Activated CD4-positive, alpha-beta T cell treated with anti-CD3 and anti-CD28 coated beads for 36 hours (primary cell): Measurements from ENCODE around the gene RASD2. TPM values are rescaled to one million over a fixed set of nuclear protein-coding genes. Genes with fewer than 3 reads are reported as not detected.
A peak's percentile ranks its signal among the peaks of the same experiment; 100 is the strongest.

ENCODE experiments used
- ATAC-seq: fragments of 200-7000 bp; cut with Tn5 transposase; one replicate; pipeline ENCODE4 v1.10.0; 2021; ENCODE audit warnings: mild to moderate bottlenecking, moderate library complexity
- CTCF ChIA-PET: fragments of 350-600 bp; sonication (Branson Sonifier 250); formaldehyde crosslinking; loops from one replicate; lab custom pipeline; 2021; ENCODE audit warnings: antibody characterized with exemption; lab: Charles Lee
- POLR2A ChIA-PET: fragments of 350-600 bp; sonication (Branson Sonifier 250); formaldehyde crosslinking; loops from one replicate; lab custom pipeline; 2021; ENCODE audit warnings: antibody characterized with exemption, inconsistent platforms; lab: Charles Lee
- DNase-seq: peaks from one replicate; pipeline ENCODE4 v3.0.0-alpha.2; 2020
- H3K27ac Mint-ChIP-seq: one replicate; pipeline ENCODE4 v1.8.0; 2021; ENCODE audit warnings: mixed read lengths
- H3K27me3 Mint-ChIP-seq: one replicate; pipeline ENCODE4 v1.8.0; 2021; ENCODE audit warnings: mixed read lengths
- H3K36me3 Mint-ChIP-seq: one replicate; pipeline ENCODE4 v1.8.0; 2021; ENCODE audit warnings: low read depth, mixed read lengths
- H3K4me1 Mint-ChIP-seq: one replicate; pipeline ENCODE4 v1.8.0; 2021; ENCODE audit warnings: mixed read lengths
- H3K4me3 Mint-ChIP-seq: one replicate; pipeline ENCODE4 v1.8.0; 2021; ENCODE audit warnings: mild to moderate bottlenecking, moderate library complexity, mixed read lengths
- H3K9me3 Mint-ChIP-seq: one replicate; pipeline ENCODE4 v1.8.0; 2021; ENCODE audit warnings: low read depth, mixed read lengths
- intact Hi-C, 2 experiments: fragments of 100-400 bp; cut with DNase I in 1 of 2; cut with micrococcal nuclease in 1 of 2; formaldehyde crosslinking; loops; one replicate each; pipeline versions ENCODE4 v1.14.2 to v1.15.1; 2022 to 2024; cut with DNase I, micrococcal nuclease
- total RNA-seq, 2 experiments: library from RNA; stranded (reverse); gene quantifications; one replicate each; pipeline ENCODE4 v1.2.3, GENCODE V29; 2021

RASD2 gene
- total RNA-seq, 2 experiments from 2014 or later, result 0.09 TPM

- Mint-ChIP-seq H3K4me3 (no peak overlapping the region), H3K9me3 (no peaks in the 10 kb centered on the region), H3K36me3 (no peaks in the 10 kb centered on the region), H3K4me1 (peaks cover 12% of the 10 kb centered on the region), H3K27me3 (no peaks in the 10 kb centered on the region), H3K27ac (peak overlapping the region; percentile 20)
- intact Hi-C loops, result loop anchor here in 1 of 2 experiments (1.0 to 5.0 kb wide), 2 partner anchors 13 to 251 kb away; partner anchors contain the start of gene RASD2
- DNase-seq, result no peak
- ATAC-seq, result no peak
- CTCF ChIA-PET, result interaction anchor here (0.7 to 1.3 kb wide), 7 partner anchors 8 to 513 kb away, joined by 3 to 5 read pairs (median 3); partner anchors contain the start of gene TOM1
- POLR2A ChIA-PET, result interaction anchor here (0.8 kb wide), 1 partner anchor 661 kb away, joined by 3 read pairs; no protein-coding TSS in a partner anchor
These were observed 12.2 kb downstream of the RASD2 start for GRCh38 chr22:35552846-35553245.

GRCh38 chr22:35553341-35553740 lies 12.7 kb downstream of the RASD2 start:
- intact Hi-C loops, result loop anchor here in 1 of 2 experiments (5.0 kb wide), 1 partner anchor 251 kb away; no protein-coding TSS in a partner anchor
- H3K36me3 Mint-ChIP-seq, result no peaks in the 10 kb centered on the region

GRCh38 chr22:35554297-35554845 lies 13.7 kb downstream of the RASD2 start:
- Mint-ChIP-seq H3K27me3 (peaks cover 2% of the 10 kb centered on the region), H3K4me3 (no peak overlapping the region), H3K9me3 (no peaks in the 10 kb centered on the region), H3K4me1 (peaks cover 12% of the 10 kb centered on the region), H3K27ac (no peak overlapping the region), H3K36me3 (no peaks in the 10 kb centered on the region)
- CTCF ChIA-PET, result interaction anchor here (0.5 kb wide), 1 partner anchor 995 kb away, joined by 3 read pairs; no protein-coding TSS in a partner anchor
- ATAC-seq, result no peak
- POLR2A ChIA-PET, result no interaction called here
- no peak for DNase-seq
- intact Hi-C loops, result loop anchor here in 1 of 2 experiments (5.0 kb wide), 1 partner anchor 252 kb away; no protein-coding TSS in a partner anchor

More at GRCh38 chr22:35553341-35553740, 12.7 kb downstream of the RASD2 start:
- H3K9me3 Mint-ChIP-seq, result no peaks in the 10 kb centered on the region
- H3K4me3 Mint-ChIP-seq, result no peak overlapping the region
- H3K27ac Mint-ChIP-seq, result no peak overlapping the region
- ATAC-seq (no peak), DNase-seq (no peak)
- POLR2A ChIA-PET, result no interaction called here
- peaks cover 2% of the 10 kb centered on the region for H3K27me3 Mint-ChIP-seq
- CTCF ChIA-PET, result interaction anchor here (1.0 kb wide), 2 partner anchors 30 to 512 kb away, joined by 3 read pairs; no protein-coding TSS in a partner anchor
- H3K4me1 Mint-ChIP-seq, result peaks cover 12% of the 10 kb centered on the region

GRCh38 chr22:35555483-35555890 lies 14.9 kb downstream of the RASD2 start:
- intact Hi-C loops, result no loop called here
- Mint-ChIP-seq H3K27ac (no peak overlapping the region), H3K27me3 (peaks cover 2% of the 10 kb centered on the region), H3K9me3 (no peaks in the 10 kb centered on the region), H3K4me1 (peaks cover 12% of the 10 kb centered on the region), H3K36me3 (no peaks in the 10 kb centered on the region), H3K4me3 (no peak overlapping the region)
- ATAC-seq, result no peak
- CTCF ChIA-PET, result interaction anchor here (0.6 to 1.8 kb wide), 2 partner anchors 13 to 346 kb away, joined by 4 read pairs; no protein-coding TSS in a partner anchor
- POLR2A ChIA-PET, result no interaction called here
- no peak for DNase-seq

GRCh38 chr22:35555946-35556547 lies 15.4 kb downstream of the RASD2 start:
- intact Hi-C loops, result no loop called here
- ChIA-PET POLR2A (no interaction called here), CTCF (interaction anchor here (0.6 to 1.8 kb wide), 2 partner anchors 14 to 64 kb away, joined by 3 to 4 read pairs; no protein-coding TSS in a partner anchor)
- Mint-ChIP-seq H3K9me3 (no peaks in the 10 kb centered on the region), H3K27ac (no peak overlapping the region), H3K36me3 (no peaks in the 10 kb centered on the region), H3K27me3 (peaks cover 2% of the 10 kb centered on the region), H3K4me1 (peaks cover 12% of the 10 kb centered on the region), H3K4me3 (no peak overlapping the region)
- no peak for ATAC-seq
- no peak for DNase-seq

- peaks cover 5% of the 10 kb centered on the region for H3K27me3 Mint-ChIP-seq
- peaks cover 16% of the 10 kb centered on the region for H3K4me1 Mint-ChIP-seq
- intact Hi-C loops, result no loop called here
- H3K27ac Mint-ChIP-seq, result no peak overlapping the region
- no peak overlapping the region for H3K4me3 Mint-ChIP-seq
- no peaks in the 10 kb centered on the region for H3K36me3 Mint-ChIP-seq
- CTCF ChIA-PET, result interaction anchor here (0.6 to 1.8 kb wide), 2 partner anchors 14 to 64 kb away, joined by 3 to 4 read pairs; no protein-coding TSS in a partner anchor
- no peaks in the 10 kb centered on the region for H3K9me3 Mint-ChIP-seq
- POLR2A ChIA-PET, result no interaction called here
- DNase-seq (no peak), ATAC-seq (no peak)
These were observed 16.0 kb downstream of the RASD2 start for GRCh38 chr22:35556666-35557065.

GRCh38 chr22:35558031-35558430 lies 17.4 kb downstream of the RASD2 start:
- Mint-ChIP-seq H3K27me3 (peaks cover 11% of the 10 kb centered on the region), H3K4me1 (peaks cover 11% of the 10 kb centered on the region), H3K27ac (no peak overlapping the region), H3K9me3 (no peaks in the 10 kb centered on the region), H3K4me3 (no peak overlapping the region), H3K36me3 (no peaks in the 10 kb centered on the region)
- POLR2A ChIA-PET, result no interaction called here
- DNase-seq (no peak), ATAC-seq (no peak)
- CTCF ChIA-PET, result no interaction called here
- intact Hi-C loops, result no loop called here

- CTCF ChIA-PET, result no interaction called here
- no peak for ATAC-seq
- peaks cover 11% of the 10 kb centered on the region for H3K27me3 Mint-ChIP-seq
- H3K4me3 Mint-ChIP-seq, result no peak overlapping the region
- H3K9me3 Mint-ChIP-seq, result no peaks in the 10 kb centered on the region
- H3K27ac Mint-ChIP-seq, result no peak overlapping the region
- no peak for DNase-seq
- H3K4me1 Mint-ChIP-seq, result peaks cover 7% of the 10 kb centered on the region
- no peaks in the 10 kb centered on the region for H3K36me3 Mint-ChIP-seq
- POLR2A ChIA-PET, result no interaction called here
- intact Hi-C loops, result no loop called here
These were observed 18.1 kb downstream of the RASD2 start for GRCh38 chr22:35558719-35559118.

GRCh38 chr22:35559354-35560005 lies 18.8 kb downstream of the RASD2 start:
- intact Hi-C loops, result no loop called here
- H3K4me3 Mint-ChIP-seq, result no peak overlapping the region
- H3K27ac Mint-ChIP-seq, result no peak overlapping the region
- no peaks in the 10 kb centered on the region for H3K9me3 Mint-ChIP-seq
- H3K36me3 Mint-ChIP-seq, result no peaks in the 10 kb centered on the region
- peaks cover 11% of the 10 kb centered on the region for H3K27me3 Mint-ChIP-seq
- peaks cover 7% of the 10 kb centered on the region for H3K4me1 Mint-ChIP-seq
- CTCF ChIA-PET, result no interaction called here
- ATAC-seq (no peak), DNase-seq (no peak)
- POLR2A ChIA-PET, result no interaction called here

- ChIA-PET POLR2A (no interaction called here), CTCF (no interaction called here)
- no peak for ATAC-seq
- Mint-ChIP-seq H3K27me3 (peaks cover 11% of the 10 kb centered on the region), H3K4me3 (no peak overlapping the region), H3K36me3 (no peaks in the 10 kb centered on the region), H3K27ac (no peak overlapping the region), H3K4me1 (peaks cover 7% of the 10 kb centered on the region), H3K9me3 (no peaks in the 10 kb centered on the region)
- no peak for DNase-seq
- intact Hi-C loops, result no loop called here
These were observed 19.7 kb downstream of the RASD2 start for GRCh38 chr22:35560366-35560765.

GRCh38 chr22:35560824-35561223 lies 20.2 kb downstream of the RASD2 start:
- CTCF ChIA-PET, result no interaction called here

More at GRCh38 chr22:35560824-35561223, 20.2 kb downstream of the RASD2 start:
- Mint-ChIP-seq H3K4me3 (no peak overlapping the region), H3K4me1 (peaks cover 7% of the 10 kb centered on the region), H3K9me3 (no peaks in the 10 kb centered on the region), H3K36me3 (no peaks in the 10 kb centered on the region), H3K27ac (no peak overlapping the region), H3K27me3 (peaks cover 11% of the 10 kb centered on the region)
- ATAC-seq, result no peak
- POLR2A ChIA-PET, result no interaction called here
- intact Hi-C loops, result no loop called here
- no peak for DNase-seq
